NCI-H146 (cell line): ENCODE results near the gene TBKBP1.

Experiments
- DNase-seq: peaks from one replicate; lab custom pipeline; 2025; lab: John Stamatoyannopoulos, UW

The TBKBP1 gene, protein sequence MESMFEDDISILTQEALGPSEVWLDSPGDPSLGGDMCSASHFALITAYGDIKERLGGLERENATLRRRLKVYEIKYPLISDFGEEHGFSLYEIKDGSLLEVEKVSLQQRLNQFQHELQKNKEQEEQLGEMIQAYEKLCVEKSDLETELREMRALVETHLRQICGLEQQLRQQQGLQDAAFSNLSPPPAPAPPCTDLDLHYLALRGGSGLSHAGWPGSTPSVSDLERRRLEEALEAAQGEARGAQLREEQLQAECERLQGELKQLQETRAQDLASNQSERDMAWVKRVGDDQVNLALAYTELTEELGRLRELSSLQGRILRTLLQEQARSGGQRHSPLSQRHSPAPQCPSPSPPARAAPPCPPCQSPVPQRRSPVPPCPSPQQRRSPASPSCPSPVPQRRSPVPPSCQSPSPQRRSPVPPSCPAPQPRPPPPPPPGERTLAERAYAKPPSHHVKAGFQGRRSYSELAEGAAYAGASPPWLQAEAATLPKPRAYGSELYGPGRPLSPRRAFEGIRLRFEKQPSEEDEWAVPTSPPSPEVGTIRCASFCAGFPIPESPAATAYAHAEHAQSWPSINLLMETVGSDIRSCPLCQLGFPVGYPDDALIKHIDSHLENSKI

DNA sequence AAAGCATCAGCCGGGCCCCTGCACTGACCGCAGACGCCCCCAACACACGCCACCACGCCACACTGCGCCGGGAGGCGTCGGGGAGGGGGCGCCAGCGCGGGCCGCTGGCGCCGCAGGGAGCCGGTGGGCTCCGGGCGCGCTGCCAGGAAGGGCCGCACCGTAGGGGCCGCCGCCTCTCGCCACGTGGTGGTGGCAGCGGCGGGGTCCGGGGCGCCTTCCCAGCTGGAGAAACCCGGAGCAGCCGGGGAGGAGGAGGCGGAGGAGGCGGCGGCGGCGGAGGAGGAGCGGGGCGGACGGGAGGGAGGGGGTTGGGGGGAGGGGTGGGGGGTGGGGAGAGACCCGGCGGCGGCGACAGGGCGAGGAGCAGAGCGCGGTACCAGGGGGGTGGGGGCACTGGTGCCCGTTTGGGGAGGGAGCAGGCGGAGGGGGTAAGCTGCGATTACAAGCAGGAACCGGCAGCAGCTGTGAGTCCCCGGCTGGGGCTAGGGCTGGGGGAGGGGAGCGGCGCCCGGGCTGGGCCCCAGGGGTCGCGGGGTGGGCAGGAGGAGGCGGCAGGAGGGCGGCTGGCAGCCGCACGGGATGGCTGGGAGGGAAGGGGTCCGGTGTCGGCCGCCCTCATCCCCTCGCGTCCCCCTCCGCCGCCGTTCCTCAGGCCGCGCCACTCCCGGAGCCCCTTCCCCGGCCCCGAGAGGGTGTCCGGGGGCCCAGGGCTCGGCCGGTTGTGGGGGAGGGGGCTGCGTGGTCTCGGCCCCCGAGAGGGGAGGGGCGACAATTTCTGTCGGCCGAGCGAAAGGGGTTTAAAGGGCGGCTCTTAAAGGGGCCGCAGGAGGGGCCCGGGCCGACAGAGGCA is at the start of gene TBKBP1:
TBKBP1 (plus strand) TSS at position 431 of the 850 bp plus-strand sequence. CDS start 1,952 bp downstream, outside the sequence.
- peak; percentile 73 for DNase-seq

DNA sequence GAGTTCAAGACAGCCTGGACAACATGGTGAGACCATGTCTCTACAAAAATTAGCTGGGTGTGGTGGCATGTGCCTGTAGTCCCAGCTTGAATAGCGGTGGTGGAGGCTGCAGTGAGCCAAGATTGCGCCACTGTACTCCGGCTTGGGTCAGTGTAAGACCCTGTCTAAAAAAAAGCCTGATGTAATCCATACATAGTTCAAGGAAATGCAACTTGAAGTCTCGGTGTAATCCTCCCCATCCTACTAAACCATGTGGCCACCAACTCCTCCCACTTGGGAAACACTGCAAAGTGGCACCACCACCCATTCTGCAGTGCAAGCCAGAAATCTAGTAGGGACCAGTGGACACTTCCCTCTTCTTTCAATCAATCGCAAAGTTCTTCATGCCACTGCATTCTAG is 49.6 kb upstream of the TBKBP1 start:
- no peak for DNase-seq

DNA sequence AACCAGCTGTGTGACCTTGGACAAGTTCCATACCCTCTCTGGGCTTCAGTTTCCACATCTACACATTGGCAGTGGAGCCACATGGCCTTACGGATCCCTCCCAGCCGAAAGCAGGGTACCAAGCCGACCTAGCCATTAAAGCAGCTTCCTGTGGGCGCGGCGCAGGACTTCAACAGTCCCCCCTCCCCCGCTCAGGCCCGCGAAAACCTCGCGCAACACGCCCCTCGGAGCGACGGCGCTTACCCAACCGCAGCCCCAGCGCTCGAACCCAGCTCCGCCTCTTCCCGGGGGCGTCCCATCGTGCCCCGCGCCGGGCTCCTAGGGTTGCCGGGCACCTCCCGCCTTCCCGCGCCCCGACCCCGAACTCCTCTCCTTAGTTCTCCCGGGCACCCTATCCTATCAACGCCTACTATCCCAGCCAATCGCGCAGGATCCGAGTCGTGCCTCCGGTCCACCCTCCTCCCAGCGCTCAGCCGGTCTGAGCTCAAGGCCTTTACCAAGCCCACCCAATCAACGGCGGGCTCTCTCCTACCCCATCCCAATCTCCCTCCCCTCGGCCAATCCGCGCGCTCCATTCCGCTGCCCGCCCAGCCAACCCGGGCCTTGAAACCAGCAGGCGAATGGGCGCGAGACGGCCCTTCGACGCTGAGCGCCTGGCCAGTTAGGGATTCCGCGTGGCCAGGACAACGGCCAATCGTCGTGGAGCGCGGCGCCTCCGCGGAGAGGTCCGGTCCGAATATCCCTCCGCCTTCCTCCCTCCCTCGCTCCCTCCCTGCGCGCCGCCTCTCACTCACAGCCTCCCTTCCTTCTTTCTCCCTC is 44.6 kb upstream of the TBKBP1 start, which contains the start of gene KPNB1:
KPNB1 (plus strand) TSS at position 767 of the 819 bp plus-strand sequence. CDS start 326 bp downstream, outside the sequence.
- peak; percentile 99 for DNase-seq

DNA sequence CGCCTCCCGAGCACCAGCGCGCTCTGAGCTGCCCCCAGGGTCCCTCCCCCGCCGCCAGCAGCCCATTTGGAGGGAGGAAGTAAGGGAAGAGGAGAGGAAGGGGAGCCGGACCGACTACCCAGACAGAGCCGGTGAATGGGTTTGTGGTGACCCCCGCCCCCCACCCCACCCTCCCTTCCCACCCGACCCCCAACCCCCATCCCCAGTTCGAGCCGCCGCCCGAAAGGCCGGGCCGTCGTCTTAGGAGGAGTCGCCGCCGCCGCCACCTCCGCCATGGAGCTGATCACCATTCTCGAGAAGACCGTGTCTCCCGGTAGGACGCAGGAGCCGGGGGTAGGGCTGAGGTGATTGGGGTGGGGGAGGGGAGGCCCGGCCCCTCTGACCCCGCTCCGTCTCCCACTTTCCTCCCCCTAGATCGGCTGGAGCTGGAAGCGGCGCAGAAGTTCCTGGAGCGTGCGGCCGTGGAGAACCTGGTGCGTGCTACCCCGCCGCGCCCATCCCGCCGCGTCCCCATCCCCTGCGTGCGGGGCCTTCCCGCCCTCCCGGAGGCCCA is 43.9 kb upstream of the TBKBP1 start:
- peak; percentile 79 for DNase-seq

DNA sequence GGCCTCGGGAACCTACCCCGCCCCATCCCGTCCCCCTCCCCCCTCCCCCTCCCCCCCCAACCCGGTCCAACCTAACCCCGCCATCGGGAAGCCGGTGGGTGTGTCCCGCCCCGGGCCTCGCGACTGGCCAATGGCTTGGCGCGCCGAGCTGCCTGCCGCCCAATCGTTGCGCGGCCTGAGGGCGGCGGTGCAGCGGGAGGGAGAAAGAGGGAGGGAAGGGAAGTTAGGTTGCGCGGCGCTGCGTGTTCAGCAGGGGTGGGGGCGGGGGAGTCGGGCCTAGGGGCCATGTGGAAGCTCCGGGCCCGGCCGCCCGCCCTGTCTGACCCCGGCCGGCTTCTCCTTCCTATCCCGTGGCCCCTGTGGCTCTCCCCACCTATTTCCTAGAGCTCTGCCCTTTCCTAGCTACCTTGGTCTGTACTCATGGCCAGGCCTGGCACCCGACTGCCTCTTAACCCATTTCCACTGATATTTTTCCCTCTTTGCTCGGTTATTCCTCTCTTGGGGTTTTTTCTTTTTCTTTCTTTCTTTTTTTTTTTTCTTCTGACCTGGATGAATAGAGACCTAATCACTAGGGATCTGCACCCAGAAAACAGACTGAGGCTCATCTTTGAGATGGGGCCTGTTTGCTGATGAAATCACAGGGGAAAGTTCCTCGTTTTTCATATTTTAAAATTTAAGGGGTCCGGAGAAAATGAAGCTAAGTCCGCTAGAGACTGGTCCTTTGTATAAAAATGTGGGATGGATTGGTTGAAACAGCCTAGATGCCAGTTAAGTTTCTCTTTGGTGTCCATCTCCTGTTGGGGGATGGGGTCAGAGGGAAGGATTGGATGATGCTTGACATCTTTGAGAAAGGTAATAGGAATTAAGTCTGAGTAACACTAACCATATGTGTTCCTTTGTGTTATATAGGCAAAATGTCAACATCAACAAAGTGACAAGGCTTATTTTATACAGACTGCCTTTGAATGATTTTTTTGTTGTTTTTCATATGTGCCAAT is 43.1 kb upstream of the TBKBP1 start:
- DNase-seq: peak; percentile 97

DNA sequence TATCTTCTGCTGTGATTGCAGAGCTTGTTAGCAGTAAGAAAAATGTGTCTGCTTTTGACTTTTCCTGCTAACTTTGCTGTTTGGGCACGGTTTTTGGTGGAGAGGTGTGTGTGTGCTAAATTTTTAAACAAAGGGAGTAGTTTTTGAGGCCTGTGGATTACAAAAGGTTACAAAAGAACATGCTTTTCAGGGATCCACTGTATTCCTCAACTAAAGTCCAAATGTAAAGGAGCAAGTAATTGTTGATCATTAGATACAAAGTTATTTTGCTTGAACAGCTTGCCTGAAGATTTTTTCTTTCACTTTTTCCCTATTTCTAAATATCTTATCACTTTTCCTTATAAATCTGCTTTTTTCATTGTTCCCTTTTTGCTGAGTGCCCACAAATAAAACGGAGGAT is 42.3 kb upstream of the TBKBP1 start:
- DNase-seq: no peak

DNA sequence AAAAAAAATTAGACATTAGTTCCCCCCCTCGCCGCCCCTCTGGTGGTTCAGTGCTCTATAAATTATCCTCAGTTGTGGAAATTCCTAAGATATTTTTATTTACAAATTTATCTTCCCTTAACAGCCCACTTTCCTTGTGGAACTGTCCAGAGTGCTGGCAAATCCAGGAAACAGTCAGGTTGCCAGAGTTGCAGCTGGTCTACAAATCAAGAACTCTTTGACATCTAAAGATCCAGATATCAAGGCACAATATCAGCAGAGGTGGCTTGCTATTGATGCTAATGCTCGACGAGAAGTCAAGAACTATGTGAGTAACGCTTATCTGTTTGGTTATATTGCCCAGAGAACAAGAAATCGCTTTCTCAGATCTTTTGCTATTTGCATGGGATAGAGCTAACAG is 41.4 kb upstream of the TBKBP1 start:
- DNase-seq: no peak

DNA sequence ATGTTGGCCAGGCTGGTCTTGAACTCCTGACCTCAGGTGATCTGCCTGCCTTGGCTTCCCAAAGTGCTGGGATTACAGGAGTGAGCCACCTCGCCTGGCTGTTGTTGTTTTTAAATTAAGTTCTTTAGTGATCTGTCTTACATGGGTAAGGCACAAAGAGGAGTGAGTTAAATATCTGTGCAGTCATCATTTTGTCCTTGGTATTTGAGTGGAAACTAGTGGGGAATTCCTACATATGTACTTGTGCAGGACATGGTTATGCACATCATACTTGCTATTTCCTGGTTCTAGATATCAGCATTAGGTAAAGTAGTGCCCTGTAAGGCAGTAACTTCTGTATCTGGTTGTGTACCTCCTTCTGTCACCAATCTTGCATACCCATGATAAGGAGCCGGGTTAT is 40.5 kb upstream of the TBKBP1 start:
- no peak for DNase-seq

DNA sequence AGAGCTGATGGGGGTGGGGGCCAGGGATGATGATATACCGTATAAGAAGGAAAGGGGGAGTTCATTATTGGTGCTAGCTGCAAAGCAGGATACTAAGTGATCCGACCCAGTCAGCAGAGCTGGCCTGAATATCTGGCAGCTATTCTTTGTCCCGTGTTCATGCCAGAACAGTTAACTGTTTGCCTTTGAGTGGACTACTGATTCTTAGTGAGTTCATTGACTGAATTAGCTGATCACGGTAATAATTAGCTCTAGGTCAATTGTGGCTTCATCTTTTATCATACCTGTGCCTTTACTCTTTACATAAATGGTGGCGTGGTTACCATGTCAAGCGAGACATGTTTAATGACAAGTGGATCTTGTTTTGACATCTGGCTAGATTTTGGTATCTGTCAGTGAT is 39.0 kb upstream of the TBKBP1 start:
- DNase-seq: no peak

DNA sequence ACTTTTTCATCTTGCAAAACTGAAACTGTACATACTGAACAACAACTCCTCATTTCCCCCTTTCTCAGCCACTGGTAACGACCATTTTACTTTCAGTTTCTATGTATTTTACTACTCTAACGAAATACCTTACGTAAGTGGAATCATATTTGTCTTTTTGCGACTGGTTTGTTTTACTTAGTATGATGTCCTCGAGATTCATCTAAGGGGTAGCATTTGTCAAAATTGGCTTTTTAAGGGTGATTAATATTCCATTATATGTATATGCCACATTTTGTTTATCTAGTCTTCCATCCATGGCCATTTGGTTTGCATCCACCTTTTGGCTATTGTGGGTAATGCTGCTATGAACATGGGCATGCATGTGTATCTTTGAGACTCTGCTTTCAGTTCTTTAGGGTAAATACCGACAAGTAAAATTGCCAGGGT is 33.9 kb upstream of the TBKBP1 start:
- no peak for DNase-seq

DNA sequence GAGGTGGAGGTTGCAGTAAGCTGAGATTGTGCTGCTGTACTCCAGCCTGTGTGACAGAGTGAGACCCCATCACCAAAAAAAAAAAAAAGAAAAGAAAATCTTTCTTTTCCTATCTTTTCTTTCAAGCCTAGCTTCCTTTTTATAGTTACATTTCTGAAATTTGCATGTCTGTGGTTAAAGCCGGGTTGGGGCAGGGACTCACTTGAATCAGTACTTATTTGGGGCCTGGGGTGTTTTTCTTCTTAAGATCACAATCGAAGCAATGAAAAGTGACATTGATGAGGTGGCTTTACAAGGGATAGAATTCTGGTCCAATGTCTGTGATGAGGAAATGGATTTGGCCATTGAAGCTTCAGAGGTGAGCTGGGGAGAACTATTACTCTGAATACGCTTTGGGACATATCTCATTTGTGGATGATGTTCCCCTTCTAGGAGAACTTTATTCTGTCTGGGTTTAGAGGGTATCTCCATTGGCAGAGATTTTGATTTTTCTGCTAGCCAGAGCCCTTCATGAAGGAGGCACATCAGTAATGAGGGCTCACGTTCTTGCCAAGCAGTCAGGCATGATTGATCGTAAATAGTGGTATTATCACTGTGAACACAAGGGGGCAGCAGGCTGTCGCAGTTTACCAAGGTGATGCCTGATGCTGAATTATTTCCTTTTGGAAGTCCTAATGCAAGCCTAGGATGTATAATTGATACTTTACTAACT is 29.9 kb upstream of the TBKBP1 start:
- DNase-seq: peak; percentile 28

DNA sequence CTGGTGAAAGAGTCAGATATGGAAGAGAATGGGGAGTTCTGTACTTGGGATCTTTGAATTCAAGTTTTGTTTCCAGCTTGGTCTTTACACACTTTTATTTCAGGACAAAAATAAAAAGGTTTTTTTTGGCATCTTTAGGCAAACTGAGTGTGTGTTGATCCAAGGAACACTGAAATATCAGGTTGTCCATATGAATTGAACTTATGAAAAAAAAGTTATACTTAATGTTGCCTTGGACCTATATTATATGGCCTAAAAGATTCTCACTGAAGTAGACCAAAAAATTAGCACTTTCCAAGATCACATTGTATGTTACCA is 29.4 kb upstream of the TBKBP1 start:
- no peak for DNase-seq

DNA sequence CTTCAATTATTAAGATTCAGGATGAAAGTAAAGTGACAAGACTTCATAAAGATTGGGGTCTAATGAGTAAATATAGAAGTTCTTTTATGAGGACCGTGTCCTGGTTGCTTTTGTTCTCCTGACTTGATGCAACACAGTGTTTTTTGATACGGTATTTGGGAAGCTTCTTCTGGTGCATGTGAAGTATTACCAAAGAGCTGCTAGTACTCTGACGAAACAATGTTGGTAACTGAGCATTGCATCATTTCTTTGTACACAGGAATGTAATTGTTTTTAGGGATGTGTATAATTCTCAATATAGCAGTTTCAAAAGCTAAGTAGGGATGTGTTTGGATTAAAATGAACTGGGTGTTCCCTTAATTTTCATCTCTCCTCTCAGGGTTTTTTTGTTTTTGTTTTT is 28.3 kb upstream of the TBKBP1 start:
- DNase-seq: no peak

DNA sequence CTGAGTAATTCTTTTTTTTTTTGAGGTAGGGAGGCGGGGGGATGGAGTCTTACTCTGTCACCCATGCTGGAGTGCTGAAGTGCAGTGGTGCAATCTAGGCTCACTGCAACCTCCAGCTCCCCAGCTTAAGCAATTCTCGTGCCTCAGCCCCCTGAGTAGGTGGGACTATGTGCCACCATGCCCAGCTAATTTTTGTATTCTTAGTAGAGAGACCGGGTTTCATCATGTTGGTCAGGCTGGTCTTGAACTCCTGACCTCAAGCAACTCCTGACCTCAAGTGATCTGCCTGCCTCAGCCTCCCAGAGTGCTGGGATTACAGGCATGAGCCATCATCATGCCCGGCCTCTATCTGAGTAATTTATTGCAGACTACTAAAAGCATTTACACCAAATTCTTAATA is 24.9 kb upstream of the TBKBP1 start:
- no peak for DNase-seq

DNA sequence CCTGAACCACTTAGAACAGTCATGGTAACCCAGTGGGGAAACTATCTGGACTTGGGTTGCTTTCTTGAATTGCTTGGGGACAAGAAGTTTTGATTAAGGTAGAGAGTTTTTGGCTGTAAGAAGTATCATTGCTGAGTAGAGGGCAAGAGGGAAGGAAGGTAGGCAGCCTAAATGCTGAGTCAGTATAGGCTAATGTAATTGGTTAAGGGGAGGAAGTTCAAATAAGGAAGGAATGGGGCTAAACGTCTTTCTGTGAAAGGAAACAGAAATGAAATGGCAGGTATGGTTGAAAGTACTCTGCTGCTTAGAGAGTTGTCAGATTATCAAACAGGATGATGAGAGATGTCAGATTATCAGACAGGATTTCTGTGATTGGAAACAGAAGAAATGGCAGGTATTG is 23.9 kb upstream of the TBKBP1 start:
- DNase-seq: no peak

DNA sequence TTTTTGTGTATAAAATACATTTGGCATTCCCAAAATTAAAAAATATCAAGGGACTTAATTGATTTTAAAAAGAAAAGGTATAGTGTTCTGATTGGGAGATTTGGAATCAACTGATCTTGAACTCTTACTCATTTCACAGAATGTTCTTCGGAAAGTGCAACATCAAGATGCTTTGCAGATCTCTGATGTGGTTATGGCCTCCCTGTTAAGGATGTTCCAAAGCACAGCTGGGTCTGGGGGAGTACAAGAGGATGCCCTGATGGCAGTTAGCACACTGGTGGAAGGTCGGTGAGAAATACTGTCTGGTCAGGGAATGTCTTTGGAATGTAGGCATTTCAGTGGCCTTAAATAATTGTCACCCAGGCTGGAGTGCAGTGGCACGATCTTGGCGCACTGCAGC is 19.5 kb upstream of the TBKBP1 start:
- no peak for DNase-seq

DNA sequence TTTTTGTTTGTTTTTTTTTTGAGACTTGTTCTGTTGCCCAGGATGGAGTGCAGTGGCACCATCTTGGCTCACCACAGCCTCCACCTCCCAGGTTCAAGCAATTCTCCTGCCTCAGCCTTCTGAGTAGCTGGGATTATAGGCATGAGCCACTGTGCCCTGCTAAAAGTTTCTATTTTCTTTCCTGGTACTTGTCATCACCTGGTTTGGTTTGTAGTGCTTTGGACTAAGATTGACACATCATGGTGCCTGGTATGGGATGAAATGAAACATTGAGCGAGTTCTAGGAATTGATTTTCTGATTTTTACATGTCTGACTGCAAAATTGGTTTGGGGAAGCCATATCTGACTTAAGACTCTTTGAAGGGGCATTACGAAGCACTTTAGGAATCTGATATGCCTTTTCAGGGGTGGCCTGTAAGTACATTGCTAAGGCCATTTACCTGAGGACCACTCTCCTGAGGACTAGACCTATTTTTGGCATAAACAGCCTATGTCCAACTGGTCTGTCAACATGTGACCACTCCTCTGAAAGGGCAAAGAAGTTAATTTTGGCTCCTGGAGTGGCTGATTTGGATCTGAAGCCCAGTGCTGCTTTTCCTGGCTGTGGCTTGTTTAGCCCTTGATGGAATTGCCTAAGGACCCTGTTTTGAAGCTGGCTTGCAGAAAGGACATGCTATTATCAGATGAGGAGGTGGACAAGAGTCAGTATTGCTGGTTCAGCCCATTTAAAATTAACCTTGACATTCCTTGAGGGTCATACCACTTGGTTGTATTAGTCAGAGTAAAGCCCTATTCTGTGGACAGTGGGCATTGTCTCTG is 18.4 kb upstream of the TBKBP1 start:
- DNase-seq: no peak

DNA sequence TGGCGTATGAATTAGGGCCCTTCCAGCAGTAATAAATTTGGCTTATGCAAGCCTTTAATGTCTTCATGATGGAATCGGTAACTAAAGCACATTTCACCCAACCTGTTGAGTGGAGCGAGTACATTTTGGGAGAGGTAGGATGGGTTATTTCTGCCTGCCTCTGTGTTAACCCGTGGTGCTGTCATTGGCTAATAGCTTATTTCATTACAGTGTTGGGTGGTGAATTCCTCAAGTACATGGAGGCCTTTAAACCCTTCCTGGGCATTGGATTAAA is 17.8 kb upstream of the TBKBP1 start:
- no peak for DNase-seq
